ENCODE data around the gene TESPA1.
"Not testable (repeated sequence)": the region's sequence is repeated elsewhere in the genome, so short reads cannot be mapped to it uniquely, and the experiment has no call there.

GRCh38 chr12:54986773-54987172 lies 2.2 kb upstream of the TESPA1 start:
- not testable (repeated sequence) for TF ChIP-seq CTCF (conservative IDR thresholded peaks at IDR 0.05; ENCODE audit: low read depth, low read length); EZH2 (IDR thresholded peaks at IDR 0.05; ENCODE audit: low read length, unreplicated experiment); EZH2phosphoT487 (IDR thresholded peaks at IDR 0.05; ENCODE audit: borderline replicate concordance, low read length)
